ENCODE measurements around the gene BLNK. TPM values are rescaled to one million over a fixed set of nuclear protein-coding genes. Genes with fewer than 3 reads are reported as not detected.

BLNK gene
- total RNA-seq, 1 donor from 2014 or later: not detected

DNA sequence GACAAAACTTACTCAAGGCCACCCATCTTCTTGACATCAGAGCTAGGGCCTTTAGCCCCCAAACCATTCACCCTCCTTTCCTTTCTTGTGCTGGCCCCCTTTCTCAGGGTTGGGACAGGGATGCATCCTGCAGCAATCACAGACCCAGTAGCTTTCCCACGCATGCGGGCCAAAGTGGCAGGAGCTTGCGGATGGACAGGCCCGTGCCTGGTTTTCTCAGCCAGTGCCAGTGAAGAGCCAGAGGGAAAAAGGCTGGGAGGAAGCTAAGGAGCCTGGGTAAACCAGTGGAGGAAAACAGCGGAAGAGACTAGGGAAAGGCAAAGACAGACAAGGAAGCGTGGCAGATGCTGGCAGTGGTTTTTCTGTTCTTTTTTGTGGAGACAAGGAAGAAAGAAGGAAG, 5.1 kb upstream of the BLNK start:
- Mint-ChIP-seq H3K27me3 (ENCODE audit: unreplicated experiment) (peaks cover 10% of the 10 kb centered on the region), H3K27ac (ENCODE audit: unreplicated experiment) (no peak overlapping the region), H3K4me1 (ENCODE audit: unreplicated experiment) (no peaks in the 10 kb centered on the region), H3K9me3 (ENCODE audit: unreplicated experiment) (no peaks in the 10 kb centered on the region), H3K36me3 (ENCODE audit: unreplicated experiment) (no peaks in the 10 kb centered on the region), H3K4me3 (ENCODE audit: unreplicated experiment) (no peak overlapping the region)
- TF ChIP-seq CTCF (IDR thresholded peaks at IDR 0.05): no peak
- no peak for DNase-seq (ENCODE audit: extremely low spot score, unreplicated experiment)

- no peak for TF ChIP-seq CTCF (IDR thresholded peaks at IDR 0.05)
- Mint-ChIP-seq H3K9me3 (ENCODE audit: unreplicated experiment) (no peaks in the 10 kb centered on the region), H3K36me3 (ENCODE audit: unreplicated experiment) (no peaks in the 10 kb centered on the region), H3K4me3 (ENCODE audit: unreplicated experiment) (no peak overlapping the region), H3K27ac (ENCODE audit: unreplicated experiment) (no peak overlapping the region), H3K4me1 (ENCODE audit: unreplicated experiment) (no peaks in the 10 kb centered on the region), H3K27me3 (ENCODE audit: unreplicated experiment) (peaks cover 10% of the 10 kb centered on the region)
- DNase-seq (ENCODE audit: extremely low spot score, unreplicated experiment): no peak
These were observed 4.5 kb upstream of the BLNK start for GRCh38 chr10:96275685-96276418.

DNA sequence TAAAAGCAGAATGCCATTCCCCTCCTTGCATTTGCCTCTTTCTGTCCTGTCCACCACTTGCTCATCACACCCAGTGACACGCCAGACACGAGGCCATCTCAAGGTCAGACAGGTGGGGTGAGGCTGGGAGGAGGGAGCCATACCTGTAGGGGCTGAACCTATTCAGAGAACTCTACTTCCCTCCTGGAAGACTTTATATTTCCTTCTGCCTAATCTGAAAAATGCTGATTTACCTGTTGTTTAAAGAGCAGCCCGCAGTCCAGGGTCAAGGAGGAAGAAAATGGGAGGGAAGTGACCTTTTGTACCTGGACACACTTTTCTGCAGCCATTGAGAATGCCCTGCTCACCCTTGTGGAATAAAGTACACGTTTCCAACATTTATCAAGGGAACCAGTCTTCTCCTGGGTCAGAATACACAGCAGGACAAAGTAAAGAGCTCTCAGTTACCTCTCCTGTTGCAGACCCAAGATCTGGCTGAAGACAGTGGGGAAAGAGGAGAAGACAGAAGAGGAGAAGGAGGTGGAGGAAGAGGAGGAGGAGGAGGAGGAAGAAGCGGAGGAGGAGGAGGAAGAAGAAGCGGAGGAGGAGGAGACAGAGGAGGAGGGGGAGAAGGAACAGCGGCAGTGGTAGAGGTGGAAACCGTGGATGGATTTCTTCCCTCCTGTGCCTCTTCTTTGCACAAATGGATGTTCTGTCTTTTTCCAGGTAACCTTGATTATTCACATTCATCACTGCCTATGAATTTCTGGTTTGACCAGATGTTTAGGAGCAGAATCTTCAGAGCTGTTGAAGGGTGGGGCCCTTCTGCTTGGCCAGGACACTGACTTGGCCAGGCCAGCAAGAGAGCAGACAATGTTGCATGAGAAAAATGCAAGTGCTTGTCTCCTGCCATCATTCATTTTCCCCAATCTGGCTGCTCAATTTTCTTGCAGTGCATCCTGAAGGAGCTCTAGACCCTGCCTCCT, 1.2 kb upstream of the BLNK start:
- no peak for TF ChIP-seq CTCF (IDR thresholded peaks at IDR 0.05)
- peaks cover 10% of the 10 kb centered on the region for H3K27me3 Mint-ChIP-seq (ENCODE audit: unreplicated experiment)
- H3K4me3 Mint-ChIP-seq (ENCODE audit: unreplicated experiment): no peak overlapping the region
- no peaks in the 10 kb centered on the region for H3K4me1 Mint-ChIP-seq (ENCODE audit: unreplicated experiment)
- H3K27ac Mint-ChIP-seq (ENCODE audit: unreplicated experiment): no peak overlapping the region
- no peaks in the 10 kb centered on the region for H3K9me3 Mint-ChIP-seq (ENCODE audit: unreplicated experiment)
- no peaks in the 10 kb centered on the region for H3K36me3 Mint-ChIP-seq (ENCODE audit: unreplicated experiment)
- DNase-seq (ENCODE audit: extremely low spot score, unreplicated experiment): no peak

- DNase-seq (ENCODE audit: extremely low spot score, unreplicated experiment): no peak
- no peak for TF ChIP-seq CTCF (IDR thresholded peaks at IDR 0.05)
- no peak overlapping the region for H3K27ac Mint-ChIP-seq (ENCODE audit: unreplicated experiment)
- no peaks in the 10 kb centered on the region for H3K36me3 Mint-ChIP-seq (ENCODE audit: unreplicated experiment)
- no peaks in the 10 kb centered on the region for H3K9me3 Mint-ChIP-seq (ENCODE audit: unreplicated experiment)
- no peak overlapping the region for H3K4me3 Mint-ChIP-seq (ENCODE audit: unreplicated experiment)
- peaks cover 17% of the 10 kb centered on the region for H3K27me3 Mint-ChIP-seq (ENCODE audit: unreplicated experiment)
- no peaks in the 10 kb centered on the region for H3K4me1 Mint-ChIP-seq (ENCODE audit: unreplicated experiment)
These were observed 798 bp downstream of the BLNK start for GRCh38 chr10:96270571-96270970.

Data from osteocyte (in vitro differentiated cells).